Prostate gland (tissue), 2 donors: ENCODE data around the gene ARL15. TPM values are rescaled to one million over a fixed set of nuclear protein-coding genes. Genes with fewer than 3 reads are reported as not detected.

Source experiments
- DNase-seq: peaks from one replicate; pipeline ENCODE4 v3.0.0-alpha.2; 2019; ENCODE audit warnings: low spot score
- H3K27ac ChIP-seq, 2 donors: fragments of 200-600 bp; sonication (generic); 2 replicates each; pipeline ENCODE4 v1.5.1; 2017 to 2019
- H3K27me3 ChIP-seq: fragments of 200-600 bp; sonication (generic); replicated peaks from 2 replicates; pipeline ENCODE4 v1.5.1; 2019; ENCODE audit not compliant: insufficient read depth
- H3K36me3 ChIP-seq, 2 donors: fragments of 200-600 bp; sonication (generic); 1 replicate in 1 of 2; 2 replicates in 1 of 2; pipeline versions ENCODE4 v1.5.1 to v1.8.1; 2017 to 2019
- H3K4me1 ChIP-seq: fragments of 200-600 bp; sonication (generic); replicated peaks from 2 replicates; pipeline ENCODE4 v1.5.1; 2019
- H3K4me3 ChIP-seq, 2 donors: fragments of 200-600 bp; sonication (generic); 2 replicates each; pipeline ENCODE4 v1.5.1; 2017 to 2019
- H3K9me3 ChIP-seq: fragments of 200-600 bp; sonication (generic); 2 replicates; pipeline ENCODE4 v1.5.1; 2017
- POLR2A ChIP-seq: fragments of 450-650 bp; IDR thresholded peaks from one replicate; pipeline ENCODE4 v1.6.1; 2016; ENCODE audit warnings: antibody characterized with exemption, mild to moderate bottlenecking
- POLR2AphosphoS5 ChIP-seq: sonication (generic); formaldehyde crosslinking; IDR thresholded peaks from one replicate; pipeline ENCODE4 v1.6.1; 2017; ENCODE audit warnings: antibody characterized with exemption
- WGBS: methylation state at CpG from one replicate; pipeline ENCODE4 v1.1.5; 2018; 5-methylcytosine and 5-hydroxymethylcytosine counted together
- intact Hi-C: fragments of 100-400 bp; cut with DNase I; formaldehyde crosslinking; loops from one replicate; pipeline ENCODE4 v1.14.2; 2022
- total RNA-seq, 2 donors: library from RNA; depleted of rRNA; stranded (reverse); fragments of >200 nt; gene quantifications; one replicate each; pipeline ENCODE4 v1.1.0, GENCODE V29; 2016
- TF ChIP-seq, protein P1 (sequence below), 4 experiments: fragments of 200-600 bp in 2 of 4; fragments of 450-650 bp in 2 of 4; sonication (generic) in 2 of 4; IDR thresholded peaks; 1 replicate in 3 of 4; 2 replicates in 1 of 4; pipeline ENCODE4 v1.5.1; 2016 to 2019; ENCODE audit warnings: antibody characterized with exemption in 4 of 4, mild to moderate bottlenecking in 2 of 4, moderate library complexity in 2 of 4

The ARL15 gene
- total RNA-seq, 2 donors from 2014 or later = 16.1 to 38.4 TPM

DNA sequence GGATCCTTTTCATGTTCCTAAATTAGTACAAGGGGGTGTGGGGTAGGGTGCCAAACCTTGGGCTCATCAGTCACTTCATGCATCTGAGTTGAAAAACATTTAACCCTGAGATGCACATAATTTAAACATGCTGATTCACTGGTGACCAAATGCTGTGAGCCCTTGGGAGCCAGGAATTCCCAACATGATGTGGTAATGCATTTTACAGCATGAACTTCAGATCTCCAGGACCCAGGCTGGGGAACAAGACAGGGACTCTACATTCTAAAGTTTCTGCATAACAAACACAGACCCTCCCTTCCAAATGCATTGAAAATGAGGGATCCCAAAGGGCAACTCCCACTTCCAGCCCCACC lies 427.7 kb downstream of the ARL15 start:
- Histone ChIP-seq H3K4me1 (no peaks in the 10 kb centered on the region), H3K27me3 (no peaks in the 10 kb centered on the region), H3K36me3 (no peaks in the 10 kb centered on the region), H3K4me3 (no peak overlapping the region), H3K9me3 (no peaks in the 10 kb centered on the region), H3K27ac (no peak overlapping the region)
- intact Hi-C loops = loop anchor here (5.0 kb wide), 1 partner anchor 330 kb away; no protein-coding TSS in a partner anchor
- DNase-seq = no peak
- no peak for TF ChIP-seq POLR2A
- TF ChIP-seq, protein P1, sequence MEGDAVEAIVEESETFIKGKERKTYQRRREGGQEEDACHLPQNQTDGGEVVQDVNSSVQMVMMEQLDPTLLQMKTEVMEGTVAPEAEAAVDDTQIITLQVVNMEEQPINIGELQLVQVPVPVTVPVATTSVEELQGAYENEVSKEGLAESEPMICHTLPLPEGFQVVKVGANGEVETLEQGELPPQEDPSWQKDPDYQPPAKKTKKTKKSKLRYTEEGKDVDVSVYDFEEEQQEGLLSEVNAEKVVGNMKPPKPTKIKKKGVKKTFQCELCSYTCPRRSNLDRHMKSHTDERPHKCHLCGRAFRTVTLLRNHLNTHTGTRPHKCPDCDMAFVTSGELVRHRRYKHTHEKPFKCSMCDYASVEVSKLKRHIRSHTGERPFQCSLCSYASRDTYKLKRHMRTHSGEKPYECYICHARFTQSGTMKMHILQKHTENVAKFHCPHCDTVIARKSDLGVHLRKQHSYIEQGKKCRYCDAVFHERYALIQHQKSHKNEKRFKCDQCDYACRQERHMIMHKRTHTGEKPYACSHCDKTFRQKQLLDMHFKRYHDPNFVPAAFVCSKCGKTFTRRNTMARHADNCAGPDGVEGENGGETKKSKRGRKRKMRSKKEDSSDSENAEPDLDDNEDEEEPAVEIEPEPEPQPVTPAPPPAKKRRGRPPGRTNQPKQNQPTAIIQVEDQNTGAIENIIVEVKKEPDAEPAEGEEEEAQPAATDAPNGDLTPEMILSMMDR (IDR thresholded peaks at IDR 0.05) = no peak
- TF ChIP-seq POLR2AphosphoS5 = no peak

DNA sequence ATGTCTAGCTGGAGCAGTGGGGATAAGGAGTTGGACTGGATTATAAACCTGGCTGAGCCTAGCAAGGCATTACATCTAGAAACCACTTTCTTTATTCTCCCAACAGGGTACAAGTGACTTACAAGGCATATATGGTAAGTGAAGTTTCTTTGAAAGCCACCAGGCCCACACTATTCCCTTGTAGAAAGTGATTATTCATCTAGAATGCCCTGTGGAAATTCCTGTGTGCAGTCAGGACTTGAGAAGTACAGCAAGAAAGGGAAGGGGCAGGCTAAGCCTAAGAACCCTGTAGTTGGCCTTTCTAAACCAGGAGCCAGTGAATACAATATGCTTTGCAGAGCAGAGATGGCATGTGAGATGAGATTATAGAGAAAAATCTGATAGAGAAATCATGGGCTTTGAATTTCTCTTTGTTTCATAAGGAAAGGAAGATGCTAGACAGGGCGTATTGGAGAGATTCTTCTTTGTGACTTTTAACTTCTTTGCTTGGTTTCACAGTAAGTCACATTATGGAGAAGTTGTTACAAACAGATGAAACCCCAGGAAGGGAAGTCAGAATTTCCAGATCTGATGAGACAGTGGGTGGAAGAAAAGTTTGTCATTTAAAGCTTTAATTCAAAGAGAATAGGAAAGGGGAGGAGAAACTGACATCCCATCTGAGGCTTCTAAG lies 428.2 kb downstream of the ARL15 start:
- Histone ChIP-seq H3K4me1 (no peaks in the 10 kb centered on the region), H3K36me3 (no peaks in the 10 kb centered on the region), H3K27ac (no peak overlapping the region), H3K9me3 (no peaks in the 10 kb centered on the region), H3K27me3 (no peaks in the 10 kb centered on the region), H3K4me3 (no peak overlapping the region)
- DNase-seq = no peak
- no peak for TF ChIP-seq POLR2A
- intact Hi-C loops = loop anchor here (5.0 kb wide), 1 partner anchor 330 kb away; no protein-coding TSS in a partner anchor
- WGBS = 93% methylated on average over 1 of the region's 1 CpG

DNA sequence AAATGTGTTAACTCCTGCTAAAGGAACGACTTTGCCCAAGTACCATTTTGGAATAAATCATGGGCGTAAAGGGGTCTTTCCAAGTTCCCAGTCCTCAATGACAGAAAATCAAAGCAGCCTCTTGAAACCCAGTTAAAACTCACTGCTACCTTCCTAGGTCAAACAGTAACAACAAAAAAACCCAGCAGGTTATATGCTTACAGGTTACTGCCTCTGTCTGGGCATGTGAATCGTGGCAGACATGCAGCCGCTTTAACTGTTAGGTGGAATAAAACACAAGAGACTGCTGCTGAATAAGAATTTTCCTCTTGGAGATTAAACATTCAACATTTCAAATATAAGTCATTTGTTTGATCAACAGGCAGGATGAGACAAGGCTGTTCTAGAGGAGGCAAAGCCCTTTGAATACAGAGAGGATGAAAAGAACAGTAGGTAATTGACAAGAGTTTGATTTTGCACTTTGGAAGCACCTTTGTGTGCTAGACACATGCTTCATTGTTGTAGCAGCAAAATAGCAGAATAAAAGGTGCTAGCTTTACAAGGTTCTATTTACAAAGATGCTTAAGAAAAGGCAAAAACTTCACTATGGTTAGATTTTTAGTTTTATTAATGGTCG lies 430.6 kb downstream of the ARL15 start:
- Histone ChIP-seq H3K36me3 (no peaks in the 10 kb centered on the region), H3K27ac (no peak overlapping the region), H3K9me3 (no peaks in the 10 kb centered on the region), H3K4me3 (no peak overlapping the region), H3K27me3 (no peaks in the 10 kb centered on the region), H3K4me1 (no peaks in the 10 kb centered on the region)
- 66% methylated on average over 5 of the region's 5 CpGs for WGBS
- intact Hi-C loops = loop anchor here (5.0 kb wide), 1 partner anchor 332 kb away; no protein-coding TSS in a partner anchor
- no peak for TF ChIP-seq POLR2A
- no peak for TF ChIP-seq POLR2AphosphoS5
- TF ChIP-seq, protein P1 (IDR thresholded peaks at IDR 0.05) = no peak
- DNase-seq = no peak

DNA sequence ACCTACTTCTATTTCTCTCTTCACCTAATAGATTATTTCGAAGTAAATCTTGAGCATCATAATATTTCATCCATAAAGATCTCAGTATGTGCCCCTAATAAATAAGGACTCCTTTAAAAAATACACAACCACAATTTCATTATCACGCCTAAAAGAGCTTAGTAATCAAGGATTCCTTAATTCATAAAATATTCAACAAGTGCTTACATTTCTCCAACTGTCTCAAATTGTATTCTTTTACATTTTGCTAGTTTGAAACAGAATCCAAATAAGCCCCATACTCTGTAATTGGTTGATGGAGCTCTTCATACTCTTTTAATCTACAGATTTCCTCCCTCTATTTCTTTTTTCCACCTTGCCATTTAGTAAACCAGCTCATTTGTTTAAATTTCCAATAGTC lies 432.4 kb downstream of the ARL15 start:
- H3K27me3 ChIP-seq = no peaks in the 10 kb centered on the region
- no peaks in the 10 kb centered on the region for H3K4me1 ChIP-seq
- H3K36me3 ChIP-seq = no peaks in the 10 kb centered on the region
- intact Hi-C loops = no loop called here
- no peak for TF ChIP-seq POLR2A
- TF ChIP-seq, protein P1 (IDR thresholded peaks at IDR 0.05) = no peak
- TF ChIP-seq POLR2AphosphoS5 = no peak
- H3K4me3 ChIP-seq = no peak overlapping the region
- H3K9me3 ChIP-seq = no peaks in the 10 kb centered on the region
- no peak for DNase-seq
- H3K27ac ChIP-seq = no peak overlapping the region
- 97% methylated on average over 2 of the region's 2 CpGs for WGBS

DNA sequence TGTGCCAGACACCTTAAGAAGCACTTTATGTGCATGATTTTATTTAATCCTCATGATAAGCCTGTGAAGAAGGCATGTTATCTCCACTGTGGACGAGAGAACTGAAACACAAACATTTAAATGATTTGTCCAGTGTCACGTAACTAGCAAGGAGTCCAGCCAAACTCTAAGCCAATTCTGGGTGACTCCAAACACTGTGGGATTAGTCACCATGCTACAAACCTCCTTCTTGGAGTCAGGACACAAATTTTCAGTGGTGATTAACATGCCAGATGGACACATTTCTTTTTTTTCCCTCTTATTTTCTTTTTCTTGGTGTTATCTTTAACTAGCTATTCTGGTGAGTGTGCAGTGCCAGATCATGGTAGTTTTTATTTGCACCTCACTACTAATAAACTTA lies 433.1 kb downstream of the ARL15 start:
- H3K36me3 ChIP-seq = no peaks in the 10 kb centered on the region
- no peak overlapping the region for H3K4me3 ChIP-seq
- intact Hi-C loops = no loop called here
- no peaks in the 10 kb centered on the region for H3K9me3 ChIP-seq
- H3K4me1 ChIP-seq = no peaks in the 10 kb centered on the region
- no peak for DNase-seq
- no peaks in the 10 kb centered on the region for H3K27me3 ChIP-seq
- no peak for TF ChIP-seq POLR2AphosphoS5
- TF ChIP-seq POLR2A = no peak
- TF ChIP-seq, protein P1 (IDR thresholded peaks at IDR 0.05) = no peak
- no peak overlapping the region for H3K27ac ChIP-seq
- 35% methylated on average over 2 of the region's 2 CpGs for WGBS
